ENCODE measurements around the gene KLHL17. TPM values are rescaled to one million over a fixed set of nuclear protein-coding genes. Genes with fewer than 3 reads are reported as not detected.

Gene KLHL17
- total RNA-seq, 3 donors from 2014 or later = 9.0 to 14.7 (median 11.0) TPM

- intact Hi-C loops (cut with DNase I, micrococcal nuclease) = no loop called here
- TF ChIP-seq CTCF (IDR thresholded peaks at IDR 0.05) = no peak
- H3K4me3 ChIP-seq = no peak overlapping the region
- peaks cover 4% of the 10 kb centered on the region for H3K4me1 ChIP-seq (ENCODE audit: low read depth)
- peak; percentile 74 for ATAC-seq
- DNase-seq = peak in 2 of 3 donors; percentile 47 to 59
- no peaks in the 10 kb centered on the region for H3K9me3 ChIP-seq
- no peaks in the 10 kb centered on the region for H3K36me3 ChIP-seq (ENCODE audit: low read depth)
Observed at GRCh38 chr1:932776-933602, 27.4 kb upstream of the KLHL17 start.

GRCh38 chr1:933603-933940 lies 26.8 kb upstream of the KLHL17 start:
- H3K4me3 ChIP-seq = no peak overlapping the region
- no peak for ATAC-seq
- intact Hi-C loops (cut with DNase I, micrococcal nuclease) = no loop called here
- H3K4me1 ChIP-seq (ENCODE audit: low read depth) = peaks cover 4% of the 10 kb centered on the region
- DNase-seq = no peak
- no peaks in the 10 kb centered on the region for H3K36me3 ChIP-seq (ENCODE audit: low read depth)
- no peaks in the 10 kb centered on the region for H3K9me3 ChIP-seq
- TF ChIP-seq CTCF (IDR thresholded peaks at IDR 0.05) = no peak

GRCh38 chr1:934991-935750 lies 25.2 kb upstream of the KLHL17 start:
- no peaks in the 10 kb centered on the region for H3K36me3 ChIP-seq (ENCODE audit: low read depth)
- H3K4me1 ChIP-seq (ENCODE audit: low read depth) = peaks cover 8% of the 10 kb centered on the region
- H3K9me3 ChIP-seq = no peaks in the 10 kb centered on the region
- ATAC-seq (no peak), DNase-seq (no peak)
- H3K4me3 ChIP-seq = no peak overlapping the region
- TF ChIP-seq CTCF (IDR thresholded peaks at IDR 0.05) = no peak
- intact Hi-C loops (cut with DNase I, micrococcal nuclease) = no loop called here

- H3K4me3 ChIP-seq = no peak overlapping the region
- TF ChIP-seq CTCF (IDR thresholded peaks at IDR 0.05) = no peak
- DNase-seq = no peak
- H3K4me1 ChIP-seq (ENCODE audit: low read depth) = peaks cover 14% of the 10 kb centered on the region
- no peak for ATAC-seq
- H3K36me3 ChIP-seq (ENCODE audit: low read depth) = no peaks in the 10 kb centered on the region
- no peaks in the 10 kb centered on the region for H3K9me3 ChIP-seq
- intact Hi-C loops (cut with DNase I, micrococcal nuclease) = no loop called here
Observed at GRCh38 chr1:935751-936231, 24.6 kb upstream of the KLHL17 start.

GRCh38 chr1:936348-937264 lies 23.8 kb upstream of the KLHL17 start:
- Histone ChIP-seq H3K36me3 (ENCODE audit: low read depth) (no peaks in the 10 kb centered on the region), H3K4me3 (no peak overlapping the region), H3K9me3 (no peaks in the 10 kb centered on the region), H3K4me1 (ENCODE audit: low read depth) (peaks cover 22% of the 10 kb centered on the region)
- no peak for DNase-seq
- intact Hi-C loops (cut with DNase I, micrococcal nuclease) = no loop called here
- no peak for TF ChIP-seq CTCF (IDR thresholded peaks at IDR 0.05)
- no peak for ATAC-seq

All from mucosa of descending colon (tissue), 3 donors.